Epidermal melanocyte (primary cell): ENCODE data around the gene RBPMS2.

ENCODE experiments used
- DNase-seq: peaks from one replicate; pipeline ENCODE4 v3.0.0; 2011; ENCODE audit warnings: low spot score; ENCODE audit not compliant: insufficient read length

The RBPMS2 gene

GRCh38 chr15:64695561-64695992 is 79.8 kb downstream of the RBPMS2 start:
- no peak for DNase-seq

GRCh38 chr15:64694816-64695215 is 80.6 kb downstream of the RBPMS2 start:
- DNase-seq: no peak

DNA sequence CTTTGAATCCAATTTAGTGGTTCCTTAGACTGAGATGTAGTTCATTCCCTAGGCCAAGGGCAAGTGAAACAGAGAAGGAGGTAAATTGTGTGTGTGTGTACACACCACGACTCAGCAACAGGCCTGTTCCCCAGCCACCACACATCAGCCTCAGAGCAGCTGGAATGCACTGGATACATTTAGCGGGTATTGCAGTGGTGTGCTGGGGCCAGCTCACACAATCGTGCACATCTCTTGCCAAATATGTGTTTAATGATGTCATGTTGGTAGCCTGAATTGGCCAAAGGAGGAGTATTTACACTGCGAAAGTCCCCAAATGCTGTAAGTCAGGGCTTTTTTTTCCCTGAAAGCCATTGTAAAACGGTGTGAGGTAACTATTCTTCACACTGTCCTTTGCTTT is 82.3 kb downstream of the RBPMS2 start:
- DNase-seq: no peak

GRCh38 chr15:64691896-64692565 is 83.4 kb downstream of the RBPMS2 start:
- DNase-seq: no peak

GRCh38 chr15:64690578-64691296 is 84.7 kb downstream of the RBPMS2 start:
- no peak for DNase-seq

GRCh38 chr15:64690008-64690407 is 85.4 kb downstream of the RBPMS2 start:
- no peak for DNase-seq
